ENCODE results near the gene SUN3.
"Not testable (repeated sequence)": the region's sequence is repeated elsewhere in the genome, so short reads cannot be mapped to it uniquely, and the experiment has no call there.

SUN3 gene

DNA sequence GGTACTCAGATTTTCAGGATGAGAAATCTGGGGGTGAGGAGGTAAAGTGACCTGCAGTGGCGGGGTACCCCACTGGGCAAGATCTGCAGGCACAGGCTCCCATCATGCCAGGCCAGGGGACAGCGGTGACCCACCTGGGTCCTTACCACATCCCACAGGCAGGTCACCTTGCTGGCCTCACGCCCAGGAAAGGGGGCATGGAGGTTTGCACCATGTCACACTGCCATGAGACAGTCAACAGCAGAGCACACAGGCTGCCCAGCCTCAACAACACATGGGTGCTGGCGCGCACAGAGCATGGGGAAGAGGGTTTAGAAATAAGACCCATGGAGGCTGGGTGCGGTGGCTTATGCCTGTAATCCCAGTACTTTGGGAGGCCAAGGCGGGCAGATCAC lies 81.6 kb downstream of the SUN3 start:
- DNase-seq (ENCODE audit: extremely low read depth, insufficient read length): no peak
- Histone ChIP-seq H3K36me3 (ENCODE audit: control insufficient read depth, insufficient read depth, low read length) (no peaks in the 10 kb centered on the region), H3K27me3 (replicated peaks; ENCODE audit: control insufficient read depth, insufficient read depth, low read length) (no peaks in the 10 kb centered on the region), H3K4me3 (replicated peaks; ENCODE audit: low read depth, low read length) (no peak overlapping the region)
- TF ChIP-seq, protein P1, sequence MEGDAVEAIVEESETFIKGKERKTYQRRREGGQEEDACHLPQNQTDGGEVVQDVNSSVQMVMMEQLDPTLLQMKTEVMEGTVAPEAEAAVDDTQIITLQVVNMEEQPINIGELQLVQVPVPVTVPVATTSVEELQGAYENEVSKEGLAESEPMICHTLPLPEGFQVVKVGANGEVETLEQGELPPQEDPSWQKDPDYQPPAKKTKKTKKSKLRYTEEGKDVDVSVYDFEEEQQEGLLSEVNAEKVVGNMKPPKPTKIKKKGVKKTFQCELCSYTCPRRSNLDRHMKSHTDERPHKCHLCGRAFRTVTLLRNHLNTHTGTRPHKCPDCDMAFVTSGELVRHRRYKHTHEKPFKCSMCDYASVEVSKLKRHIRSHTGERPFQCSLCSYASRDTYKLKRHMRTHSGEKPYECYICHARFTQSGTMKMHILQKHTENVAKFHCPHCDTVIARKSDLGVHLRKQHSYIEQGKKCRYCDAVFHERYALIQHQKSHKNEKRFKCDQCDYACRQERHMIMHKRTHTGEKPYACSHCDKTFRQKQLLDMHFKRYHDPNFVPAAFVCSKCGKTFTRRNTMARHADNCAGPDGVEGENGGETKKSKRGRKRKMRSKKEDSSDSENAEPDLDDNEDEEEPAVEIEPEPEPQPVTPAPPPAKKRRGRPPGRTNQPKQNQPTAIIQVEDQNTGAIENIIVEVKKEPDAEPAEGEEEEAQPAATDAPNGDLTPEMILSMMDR (IDR thresholded peaks at IDR 0.05; ENCODE audit: insufficient read depth, low read length, poor library complexity, severe bottlenecking): no peak

DNA sequence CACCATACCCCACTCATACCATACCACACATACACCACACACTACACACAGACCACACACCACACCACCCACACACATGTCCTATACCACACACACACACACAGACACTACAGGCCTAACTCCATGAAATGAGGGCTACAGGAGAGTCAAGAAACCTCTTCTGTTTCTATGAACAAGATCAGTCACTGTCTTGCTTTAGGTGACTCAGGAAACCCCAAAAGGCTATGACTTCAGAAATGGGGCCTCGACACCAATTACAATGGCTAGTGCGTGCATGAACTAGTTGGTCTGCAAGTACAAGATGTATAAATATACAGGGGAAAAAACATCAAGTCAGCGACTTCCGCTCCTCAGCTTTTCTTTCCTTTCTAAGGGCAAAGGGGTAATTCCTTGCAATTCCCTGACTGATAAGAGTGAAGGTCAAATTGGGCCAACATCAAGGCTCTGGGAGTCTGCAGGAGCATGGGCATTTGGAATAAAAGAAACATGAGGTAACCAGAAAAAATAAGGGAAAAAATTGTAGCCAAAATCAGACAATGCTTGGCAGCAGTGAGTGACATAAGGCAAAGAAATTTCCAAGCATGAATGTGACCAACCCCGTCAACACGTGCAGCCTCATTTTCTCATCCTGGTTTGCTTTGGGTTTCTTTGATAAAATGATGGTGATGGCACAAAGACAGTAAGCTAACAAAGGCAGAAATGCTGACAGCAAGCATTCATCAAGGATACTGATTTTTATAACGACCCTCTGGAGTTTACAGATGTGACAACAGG lies 82.1 kb downstream of the SUN3 start:
- Histone ChIP-seq H3K4me3 (replicated peaks; ENCODE audit: low read depth, low read length) (no peak overlapping the region), H3K36me3 (ENCODE audit: control insufficient read depth, insufficient read depth, low read length) (no peaks in the 10 kb centered on the region), H3K27me3 (replicated peaks; ENCODE audit: control insufficient read depth, insufficient read depth, low read length) (no peaks in the 10 kb centered on the region)
- no peak for DNase-seq (ENCODE audit: extremely low read depth, insufficient read length)
- TF ChIP-seq, protein P1 (IDR thresholded peaks at IDR 0.05; ENCODE audit: insufficient read depth, low read length, poor library complexity, severe bottlenecking): no peak

DNA sequence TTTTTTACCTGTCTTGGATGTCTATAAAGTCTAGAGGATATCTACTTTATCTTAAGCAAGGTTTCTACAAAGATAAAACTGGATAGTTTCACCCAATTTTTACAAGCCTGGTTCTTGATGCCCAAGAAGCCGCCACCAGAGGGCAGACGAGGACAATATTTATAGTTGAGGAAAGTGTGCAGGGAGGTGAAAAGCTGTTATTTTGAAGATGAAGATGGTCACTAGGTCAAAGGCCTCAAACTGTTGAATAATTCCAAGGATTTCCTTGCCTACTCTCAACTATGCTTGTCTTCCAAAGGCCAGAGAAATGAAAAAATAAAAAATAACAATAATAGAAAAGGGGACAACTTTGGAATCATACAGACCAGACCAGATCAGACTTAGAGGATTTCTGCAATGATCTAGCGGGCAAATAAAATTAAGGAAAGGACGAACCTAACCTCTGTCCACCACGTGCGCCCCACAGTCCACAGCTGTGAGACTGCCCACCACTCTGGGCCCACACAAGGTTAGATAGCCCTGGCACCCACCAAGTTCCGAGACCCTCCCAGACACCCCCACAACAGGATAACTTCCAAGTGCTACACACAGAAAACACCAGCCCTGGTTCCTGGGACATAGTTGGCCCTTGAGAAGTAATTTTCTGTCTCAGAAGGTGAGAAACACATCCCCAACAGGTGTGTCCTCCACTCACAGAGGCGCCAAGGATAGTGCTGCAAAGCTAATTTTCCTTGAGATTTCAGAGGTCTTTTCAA lies 83.5 kb downstream of the SUN3 start:
- TF ChIP-seq, protein P1 (IDR thresholded peaks at IDR 0.05; ENCODE audit: insufficient read depth, low read length, poor library complexity, severe bottlenecking): peak; percentile 69
- Histone ChIP-seq H3K4me3 (replicated peaks; ENCODE audit: low read depth, low read length) (no peak overlapping the region), H3K36me3 (ENCODE audit: control insufficient read depth, insufficient read depth, low read length) (no peaks in the 10 kb centered on the region), H3K27me3 (replicated peaks; ENCODE audit: control insufficient read depth, insufficient read depth, low read length) (no peaks in the 10 kb centered on the region)
- DNase-seq (ENCODE audit: extremely low read depth, insufficient read length): no peak

DNA sequence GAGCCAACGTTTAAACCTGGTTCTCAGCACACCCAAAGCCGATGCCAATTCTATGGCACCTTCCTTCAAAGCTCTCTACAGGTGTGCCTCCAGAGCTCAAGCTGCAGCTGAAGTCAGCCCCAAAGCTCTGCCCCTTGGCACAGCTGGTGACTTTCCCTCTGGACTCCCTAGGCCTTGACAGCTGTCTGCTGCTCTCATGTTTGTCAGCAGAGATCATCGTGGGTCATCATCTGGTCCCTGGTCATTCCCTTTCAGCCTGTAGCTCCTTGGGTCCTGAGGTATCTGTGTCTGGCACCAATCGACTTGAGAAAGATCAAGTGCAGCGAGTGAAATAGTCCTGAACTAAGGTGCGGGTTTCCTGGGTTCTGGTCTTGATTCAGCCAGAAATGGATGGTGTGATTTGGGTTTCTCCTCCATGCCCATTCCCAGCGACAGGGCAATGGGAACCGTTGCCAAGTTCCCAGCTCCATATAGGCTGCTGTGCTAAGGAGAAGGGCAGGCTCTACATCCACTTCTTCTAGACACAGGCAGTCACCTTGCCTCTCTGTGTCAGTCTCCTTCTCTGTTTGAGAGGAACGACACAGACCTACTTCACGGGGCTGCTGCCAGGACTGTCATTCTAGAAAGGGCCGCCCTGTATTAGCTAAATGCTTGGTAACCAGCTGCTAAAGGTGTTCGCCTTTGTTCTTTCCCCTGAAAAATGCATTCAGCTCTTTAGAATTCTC lies 84.2 kb downstream of the SUN3 start:
- no peaks in the 10 kb centered on the region for H3K36me3 ChIP-seq (ENCODE audit: control insufficient read depth, insufficient read depth, low read length)
- no peak for DNase-seq (ENCODE audit: extremely low read depth, insufficient read length)
- H3K4me3 ChIP-seq (replicated peaks; ENCODE audit: low read depth, low read length): no peak overlapping the region
- TF ChIP-seq, protein P1 (IDR thresholded peaks at IDR 0.05; ENCODE audit: insufficient read depth, low read length, poor library complexity, severe bottlenecking): no peak
- H3K27me3 ChIP-seq (replicated peaks; ENCODE audit: control insufficient read depth, insufficient read depth, low read length): no peaks in the 10 kb centered on the region

DNA sequence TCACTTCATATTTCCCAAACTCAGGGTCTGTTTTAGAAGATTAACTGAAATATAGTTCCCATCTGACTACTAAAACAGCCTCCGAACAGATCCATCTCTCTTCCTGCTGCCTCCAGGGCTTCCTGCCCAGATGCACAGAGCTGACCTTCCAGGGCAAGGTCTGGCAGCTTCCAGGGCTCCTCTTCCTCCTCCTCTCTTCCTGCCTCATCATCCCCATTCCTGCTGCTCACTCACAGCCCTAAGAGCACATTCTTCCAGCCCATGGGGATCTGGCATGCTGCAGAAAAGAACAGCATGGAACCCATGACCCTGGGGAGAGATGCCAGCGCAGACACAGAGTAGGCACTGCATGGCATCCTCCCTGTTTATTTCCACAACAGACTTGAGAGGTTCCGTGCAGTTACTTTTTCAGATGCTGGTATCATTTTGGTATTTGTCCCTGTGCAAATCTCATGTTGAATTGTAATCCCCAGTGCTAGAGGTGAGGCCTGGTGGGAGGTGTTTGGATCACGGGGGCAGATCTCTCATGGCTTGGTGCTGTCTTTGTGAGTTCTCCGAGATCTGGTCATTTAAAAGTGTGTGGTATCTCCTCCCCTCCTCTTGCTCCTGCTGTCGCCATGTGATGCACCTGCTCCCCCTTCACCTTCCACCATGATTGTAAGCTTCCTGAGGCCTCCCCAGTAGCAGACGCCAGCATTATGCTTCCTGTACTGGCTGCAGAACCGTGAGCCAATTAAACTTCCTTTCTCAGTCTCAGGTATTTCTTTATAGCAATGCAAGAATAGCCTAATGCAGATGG lies 85.0 kb downstream of the SUN3 start:
- H3K36me3 ChIP-seq (ENCODE audit: control insufficient read depth, insufficient read depth, low read length): no peaks in the 10 kb centered on the region
- no peaks in the 10 kb centered on the region for H3K27me3 ChIP-seq (replicated peaks; ENCODE audit: control insufficient read depth, insufficient read depth, low read length)
- DNase-seq (ENCODE audit: extremely low read depth, insufficient read length): no peak
- TF ChIP-seq, protein P1 (IDR thresholded peaks at IDR 0.05; ENCODE audit: insufficient read depth, low read length, poor library complexity, severe bottlenecking): no peak
- H3K4me3 ChIP-seq (replicated peaks; ENCODE audit: low read depth, low read length): no peak overlapping the region

DNA sequence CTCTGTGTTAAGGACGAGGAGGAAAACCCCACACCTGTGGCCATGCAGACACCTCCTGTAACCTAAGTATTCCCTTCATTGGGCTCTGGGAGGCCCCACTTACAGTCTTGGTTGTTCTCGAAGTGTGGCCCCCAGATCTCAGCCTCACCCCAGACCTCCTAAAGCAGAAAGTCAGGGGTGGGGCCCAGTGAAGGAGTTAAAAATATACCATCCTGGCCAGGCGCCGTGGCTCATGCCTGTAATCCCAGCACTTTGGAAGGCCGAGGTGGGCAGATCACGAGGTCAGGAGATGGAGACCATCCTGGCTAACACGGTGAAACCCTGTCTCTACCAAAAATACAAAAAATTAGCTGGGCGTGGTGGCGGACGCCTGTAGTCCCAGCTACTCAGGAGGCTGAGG lies 86.3 kb downstream of the SUN3 start:
- not testable (repeated sequence) for DNase-seq (ENCODE audit: extremely low read depth, insufficient read length); H3K27me3 ChIP-seq (replicated peaks; ENCODE audit: control insufficient read depth, insufficient read depth, low read length); H3K36me3 ChIP-seq (ENCODE audit: control insufficient read depth, insufficient read depth, low read length); H3K4me3 ChIP-seq (replicated peaks; ENCODE audit: low read depth, low read length)

Data from GM06990 (cell line).